Left lung (tissue), 10 donors: Measurements from ENCODE around the gene OXLD1. TPM values are rescaled to one million over a fixed set of nuclear protein-coding genes. Genes with fewer than 3 reads are reported as not detected.

ENCODE experiments used
- ATAC-seq: fragments of 200-7000 bp; cut with Tn5 transposase; one replicate; pipeline ENCODE4 v1.9.1; 2020; ENCODE audit warnings: moderate library complexity
- DNase-seq, 4 donors: peaks; one replicate each; pipeline ENCODE4 v3.0.0-alpha.2; 2013 to 2020
- H3K27ac ChIP-seq, 2 donors: fragments of 200-600 bp; sonication (generic) in 1 of 2; one replicate each; pipeline versions ENCODE4 v1.5.0 to v1.8.0; 2020 to 2021
- H3K27me3 ChIP-seq, 2 donors: fragments of 200-600 bp; sonication (generic) in 1 of 2; one replicate each; pipeline versions ENCODE4 v1.5.0 to v1.8.0; 2020 to 2021
- H3K36me3 ChIP-seq, 2 donors: fragments of 200-600 bp; sonication (generic) in 1 of 2; one replicate each; pipeline versions ENCODE4 v1.5.0 to v1.8.0; 2020 to 2021
- H3K4me1 ChIP-seq, 2 donors: fragments of 200-600 bp; one replicate each; pipeline ENCODE4 v1.8.0; 2021
- H3K4me3 ChIP-seq, 2 donors: fragments of 200-600 bp; sonication (generic) in 1 of 2; one replicate each; pipeline versions ENCODE4 v1.5.0 to v1.8.0; 2020 to 2021; ENCODE audit warnings: mild to moderate bottlenecking in 1 of 2
- H3K9me3 ChIP-seq, 2 donors: fragments of 200-600 bp; sonication (generic) in 1 of 2; one replicate each; pipeline versions ENCODE4 v1.5.0 to v1.8.0; 2020 to 2021
- intact Hi-C, 2 donors: fragments of 100-400 bp; cut with DNase I; formaldehyde crosslinking; loops; one replicate each; pipeline versions ENCODE4 v1.11.2 to v1.14.2; 2022
- microRNA-seq, 2 donors: library from miRNA; unstranded; fragments of <30 nt; microRNA quantifications; one replicate each; pipeline ENCODE4, GENCODE V29; 2019
- polyA plus RNA-seq, 6 donors: library from polyadenylated mRNA; unstranded; fragments of 120-200 nt; gene quantifications; one replicate each; pipeline ENCODE4 v1.2.1, GENCODE V29; 2013; ENCODE audit not compliant: insufficient read length in 6 of 6
- total RNA-seq, 2 donors: library from RNA; stranded (reverse); fragmentation: NEBNext Ultra II Directional; extraction: Animal tissue kit (Norgen Biotek cat#: 25700); gene quantifications; one replicate each; pipeline ENCODE4 v1.2.1, GENCODE V29; 2021
- TF ChIP-seq, protein P1 (sequence below), 2 donors: fragments of 200-600 bp; sonication (generic) in 1 of 2; IDR thresholded peaks; one replicate each; pipeline versions ENCODE4 v1.5.0 to v1.8.0; 2021; ENCODE audit warnings: antibody characterized with exemption in 2 of 2
- donor health status: DM: no; HTN: yes; CAD: no.
- donor health status: DM: no; HTN: no; CAD: no.

OXLD1 gene
- total and polyA plus RNA-seq, 8 donors: 8.9 to 33.8 (median 13.9) TPM

DNA sequence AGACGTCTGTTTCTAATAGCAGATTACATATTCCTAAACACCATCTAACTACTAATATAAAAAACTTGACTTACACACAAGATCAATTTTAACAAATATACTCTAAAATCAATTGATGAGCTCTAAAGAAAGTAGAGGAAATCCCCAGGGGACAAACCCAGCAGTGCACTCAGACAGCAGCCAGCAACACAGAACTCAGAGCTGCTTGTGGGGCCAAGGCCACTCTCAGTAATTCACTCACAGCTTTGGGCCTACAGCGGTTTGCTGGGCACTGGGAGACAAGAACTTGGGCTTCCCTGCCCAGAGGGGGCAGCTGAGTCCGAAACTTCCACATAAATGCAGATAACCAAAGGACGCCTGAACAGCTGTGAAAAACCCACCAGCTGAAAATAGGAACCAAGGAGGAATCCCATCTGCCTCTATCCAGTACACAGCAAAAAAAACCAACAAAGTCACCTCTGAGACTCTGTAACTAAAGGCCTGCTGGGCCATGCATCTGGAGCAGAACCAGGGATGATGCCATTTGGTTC is 50.9 kb downstream of the OXLD1 start:
- no peak overlapping the region for H3K27ac ChIP-seq
- TF ChIP-seq, protein P1, sequence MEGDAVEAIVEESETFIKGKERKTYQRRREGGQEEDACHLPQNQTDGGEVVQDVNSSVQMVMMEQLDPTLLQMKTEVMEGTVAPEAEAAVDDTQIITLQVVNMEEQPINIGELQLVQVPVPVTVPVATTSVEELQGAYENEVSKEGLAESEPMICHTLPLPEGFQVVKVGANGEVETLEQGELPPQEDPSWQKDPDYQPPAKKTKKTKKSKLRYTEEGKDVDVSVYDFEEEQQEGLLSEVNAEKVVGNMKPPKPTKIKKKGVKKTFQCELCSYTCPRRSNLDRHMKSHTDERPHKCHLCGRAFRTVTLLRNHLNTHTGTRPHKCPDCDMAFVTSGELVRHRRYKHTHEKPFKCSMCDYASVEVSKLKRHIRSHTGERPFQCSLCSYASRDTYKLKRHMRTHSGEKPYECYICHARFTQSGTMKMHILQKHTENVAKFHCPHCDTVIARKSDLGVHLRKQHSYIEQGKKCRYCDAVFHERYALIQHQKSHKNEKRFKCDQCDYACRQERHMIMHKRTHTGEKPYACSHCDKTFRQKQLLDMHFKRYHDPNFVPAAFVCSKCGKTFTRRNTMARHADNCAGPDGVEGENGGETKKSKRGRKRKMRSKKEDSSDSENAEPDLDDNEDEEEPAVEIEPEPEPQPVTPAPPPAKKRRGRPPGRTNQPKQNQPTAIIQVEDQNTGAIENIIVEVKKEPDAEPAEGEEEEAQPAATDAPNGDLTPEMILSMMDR (IDR thresholded peaks at IDR 0.05): no peak

More for the DNA sequence above, 50.9 kb downstream of the OXLD1 start:
- no peaks in the 10 kb centered on the region for H3K27me3 ChIP-seq
- no peaks in the 10 kb centered on the region for H3K9me3 ChIP-seq
- H3K4me1 ChIP-seq: peaks cover 0 to 8% of the 10 kb centered on the region in 2 donors
- ATAC-seq (no peak), DNase-seq (no peak)
- intact Hi-C loops: no loop called here
- peaks cover 0 to 91% of the 10 kb centered on the region in 2 donors for H3K36me3 ChIP-seq
- H3K4me3 ChIP-seq: no peak overlapping the region

Small RNAs within 50 kb of the gene (microRNA-seq; reads per million reads assigned to microRNA genes)
- gene MIR6786: 0.14 to 0.67 reads per million in 2 donors

Other genes starting within 250 kb of the OXLD1 start
- gene ACTG1, start 153.8 kb downstream of the OXLD1 start, total RNA-seq: 1,000 to 10,000 TPM; 2,607 to 3,206 TPM
- 1,000 to 10,000 TPM; 2,385 to 3,414 (median 2,872) TPM for gene ACTG1, start 153.8 kb downstream of the OXLD1 start, polyA plus RNA-seq
- gene FSCN2, start 138.2 kb downstream of the OXLD1 start, total RNA-seq: 1 to 10 TPM; 2.1 to 3.4 TPM
- 1 to 10 TPM in 5 of 6 donors, under 1 TPM in 1; 0.92 to 2.4 (median 1.6) TPM for gene FSCN2, start 138.2 kb downstream of the OXLD1 start, polyA plus RNA-seq
- gene FAAP100, start 114.3 kb downstream of the OXLD1 start, total RNA-seq: 10 to 100 TPM; 28.1 to 28.4 TPM
- 10 to 100 TPM; 23.0 to 33.7 (median 28.0) TPM for gene FAAP100, start 114.3 kb downstream of the OXLD1 start, polyA plus RNA-seq
- 100 to 1,000 TPM in 1 of 2 donors, 10 to 100 TPM in 1; 95.3 to 122 TPM for gene NPLOC4, start 29.5 kb downstream of the OXLD1 start, total RNA-seq
- 10 to 100 TPM; 50.5 to 70.9 (median 53.1) TPM for gene NPLOC4, start 29.5 kb downstream of the OXLD1 start, polyA plus RNA-seq
- 1 to 10 TPM in 1 of 2 donors, under 1 TPM in 1; 0.52 to 1.6 TPM for gene TSPAN10, start 29.4 kb downstream of the OXLD1 start, total RNA-seq
- 1 to 10 TPM; 2.4 to 7.1 (median 4.2) TPM for gene TSPAN10, start 29.4 kb downstream of the OXLD1 start, polyA plus RNA-seq
- 1 to 10 TPM in 1 of 2 donors, under 1 TPM in 1; 0.24 to 1.3 TPM for gene PDE6G, start 10.1 kb downstream of the OXLD1 start, total RNA-seq
- gene PDE6G, start 10.1 kb downstream of the OXLD1 start, polyA plus RNA-seq: 1 to 10 TPM; 4.2 to 6.3 (median 5.0) TPM
- 10 to 100 TPM; 15.4 to 19.9 TPM for gene CCDC137, start 132 bp upstream of the OXLD1 start, total RNA-seq
- gene CCDC137, start 132 bp upstream of the OXLD1 start, polyA plus RNA-seq: 10 to 100 TPM; 14.6 to 19.8 (median 15.4) TPM
- 10 to 100 TPM; 22.5 to 27.0 TPM for gene ARL16, start 17.2 kb upstream of the OXLD1 start, total RNA-seq
- 10 to 100 TPM; 41.3 to 48.1 (median 42.4) TPM for gene ARL16, start 17.2 kb upstream of the OXLD1 start, polyA plus RNA-seq
- gene HGS, start 17.4 kb upstream of the OXLD1 start, total RNA-seq: 100 to 1,000 TPM in 1 of 2 donors, 10 to 100 TPM in 1; 94.6 to 123 TPM
- 10 to 100 TPM; 72.9 to 95.7 (median 83.2) TPM for gene HGS, start 17.4 kb upstream of the OXLD1 start, polyA plus RNA-seq
- 10 to 100 TPM; 45.0 to 72.2 TPM for gene MRPL12, start 36.8 kb upstream of the OXLD1 start, total RNA-seq
- gene MRPL12, start 36.8 kb upstream of the OXLD1 start, polyA plus RNA-seq: 10 to 100 TPM; 27.2 to 40.1 (median 31.6) TPM
- 10 to 100 TPM; 11.1 to 20.2 TPM for gene SLC25A10, start 45.7 kb upstream of the OXLD1 start, total RNA-seq
- 10 to 100 TPM in 3 of 6 donors, 1 to 10 TPM in 3; 7.6 to 12.2 (median 9.8) TPM for gene SLC25A10, start 45.7 kb upstream of the OXLD1 start, polyA plus RNA-seq
- under 1 TPM in 1 of 2 donors, not detected in 1; 0.13 TPM for gene GCGR, start 137.5 kb upstream of the OXLD1 start, total RNA-seq
- under 1 TPM in 4 of 6 donors, not detected in 2; 0.14 to 0.37 (median 0.29) TPM for gene GCGR, start 137.5 kb upstream of the OXLD1 start, polyA plus RNA-seq
- 10 to 100 TPM; 61.7 to 74.0 TPM for gene MCRIP1, start 166.7 kb upstream of the OXLD1 start, total RNA-seq
- 10 to 100 TPM; 67.6 to 97.6 (median 89.2) TPM for gene MCRIP1, start 166.7 kb upstream of the OXLD1 start, polyA plus RNA-seq
- gene PPP1R27, start 168.4 kb upstream of the OXLD1 start, total RNA-seq: not detected
- under 1 TPM in 2 of 6 donors, not detected in 4; 0.11 to 0.28 TPM for gene PPP1R27, start 168.4 kb upstream of the OXLD1 start, polyA plus RNA-seq
- gene P4HB, start 193.9 kb upstream of the OXLD1 start, total RNA-seq: 100 to 1,000 TPM; 851 to 935 TPM
- 100 to 1,000 TPM; 485 to 650 (median 511) TPM for gene P4HB, start 193.9 kb upstream of the OXLD1 start, polyA plus RNA-seq
- 100 to 1,000 TPM; 339 to 481 TPM for gene ARHGDIA, start 204.7 kb upstream of the OXLD1 start, total RNA-seq
- gene ARHGDIA, start 204.7 kb upstream of the OXLD1 start, polyA plus RNA-seq: 100 to 1,000 TPM; 139 to 266 (median 174) TPM
- gene ALYREF, start 225.0 kb upstream of the OXLD1 start, total RNA-seq: 10 to 100 TPM; 42.7 to 69.7 TPM
- 10 to 100 TPM; 60.4 to 85.9 (median 68.0) TPM for gene ALYREF, start 225.0 kb upstream of the OXLD1 start, polyA plus RNA-seq
- gene ANAPC11, start 225.1 kb upstream of the OXLD1 start, total RNA-seq: 100 to 1,000 TPM; 121 to 124 TPM
- 100 to 1,000 TPM in 1 of 6 donors, 10 to 100 TPM in 5; 64.2 to 100 (median 82.8) TPM for gene ANAPC11, start 225.1 kb upstream of the OXLD1 start, polyA plus RNA-seq
- under 1 TPM; 0.26 to 0.60 TPM for gene NPB, start 235.6 kb upstream of the OXLD1 start, total RNA-seq
- gene NPB, start 235.6 kb upstream of the OXLD1 start, polyA plus RNA-seq: 1 to 10 TPM in 5 of 6 donors, under 1 TPM in 1; 0.90 to 2.1 (median 1.4) TPM
- gene PCYT2, start 244.8 kb upstream of the OXLD1 start, total RNA-seq: 10 to 100 TPM; 38.0 to 57.7 TPM
- 10 to 100 TPM; 12.7 to 24.1 (median 17.3) TPM for gene PCYT2, start 244.8 kb upstream of the OXLD1 start, polyA plus RNA-seq